Adrenal gland (tissue), 5 donors: ENCODE results near the gene ARAP1.

ENCODE experiments used
- CTCF ChIP-seq, 6 experiments: fragments of 450-650 bp in 4 of 6; fragments of 200-600 bp in 2 of 6; sonication (generic) in 1 of 6; IDR thresholded peaks; 1 replicate in 5 of 6; 2 replicates in 1 of 6; pipeline versions ENCODE4 v1.5.1 to v1.8.0; 2016 to 2021; ENCODE audit warnings: antibody characterized with exemption in 6 of 6, mild to moderate bottlenecking in 2 of 6, moderate library complexity in 1 of 6
- POLR2A ChIP-seq, 2 donors: fragments of 450-650 bp; IDR thresholded peaks; one replicate each; pipeline ENCODE4 v1.6.1; 2017; ENCODE audit warnings: antibody characterized with exemption in 2 of 2, mild to moderate bottlenecking in 2 of 2, moderate library complexity in 1 of 2
- donor health status: DM: no; HTN: no; CAD: no.

GRCh38 chr11:72753341-72754148, 1.3 kb upstream of the ARAP1 start:
- TF ChIP-seq CTCF (IDR thresholded peaks at IDR 0.05) (peak in 2 of 6 experiments; percentile 7 to 21), POLR2A (IDR thresholded peaks at IDR 0.05) (no peak)
